ENCODE data around the gene BTG1.

GRCh38 chr12:92156139-92156538 is 10.5 kb upstream of the BTG1 start:
- TF ChIP-seq FOXM1 (IDR thresholded peaks at IDR 0.05; ENCODE audit: borderline replicate concordance) (no peak), CTBP1 (IDR thresholded peaks at IDR 0.05; ENCODE audit: borderline replicate concordance) (no peak), TARDBP (IDR thresholded peaks at IDR 0.05) (no peak), FOXA1 (IDR thresholded peaks at IDR 0.05) (no peak)

Data from HEK293T (cell line).